Parathyroid adenoma (tissue), 2 donors: ENCODE measurements around the gene FAM174B.

Source experiments
- H2AFZ ChIP-seq: fragments of 300-600 bp; sonication (generic); one replicate; pipeline ENCODE4 v1.7.0; 2017; ENCODE audit warnings: antibody characterized with exemption, mild to moderate bottlenecking
- H3K27ac ChIP-seq: fragments of 300-600 bp; sonication (generic); one replicate; pipeline ENCODE4 v1.7.0; 2017
- H3K27me3 ChIP-seq: fragments of 300-600 bp; sonication (generic); one replicate; pipeline ENCODE4 v1.7.0; 2017; ENCODE audit warnings: low read length; ENCODE audit not compliant: control insufficient read depth, insufficient read depth
- H3K36me3 ChIP-seq: fragments of 300-600 bp; sonication (generic); one replicate; pipeline ENCODE4 v1.7.0; 2017; ENCODE audit warnings: low read length; ENCODE audit not compliant: control insufficient read depth, insufficient read depth
- H3K4me1 ChIP-seq: fragments of 300-600 bp; sonication (generic); one replicate; pipeline ENCODE4 v1.7.0; 2017; ENCODE audit warnings: control low read depth
- H3K4me2 ChIP-seq: fragments of 300-600 bp; sonication (generic); one replicate; pipeline ENCODE4 v1.7.0; 2017; ENCODE audit warnings: low read length
- H3K4me3 ChIP-seq: fragments of 300-600 bp; sonication (generic); one replicate; pipeline ENCODE4 v1.7.0; 2017; ENCODE audit warnings: low read depth, low read length
- H3K79me2 ChIP-seq: fragments of 300-600 bp; sonication (generic); one replicate; pipeline ENCODE4 v1.7.0; 2017; ENCODE audit warnings: control low read depth
- H3K9ac ChIP-seq: fragments of 300-600 bp; sonication (generic); one replicate; pipeline ENCODE4 v1.7.0; 2017; ENCODE audit warnings: mild to moderate bottlenecking
- H3K9me3 ChIP-seq: fragments of 300-600 bp; sonication (generic); one replicate; pipeline ENCODE4 v1.7.0; 2017; ENCODE audit warnings: low read length; ENCODE audit not compliant: control insufficient read depth
- TF ChIP-seq, protein P1 (sequence below): fragments of 300-600 bp; sonication (generic); IDR thresholded peaks from one replicate; pipeline ENCODE4 v1.7.0; 2017; ENCODE audit warnings: antibody characterized with exemption, mild to moderate bottlenecking
- donor health status: primary hyperparathyroidism.

The FAM174B gene

DNA sequence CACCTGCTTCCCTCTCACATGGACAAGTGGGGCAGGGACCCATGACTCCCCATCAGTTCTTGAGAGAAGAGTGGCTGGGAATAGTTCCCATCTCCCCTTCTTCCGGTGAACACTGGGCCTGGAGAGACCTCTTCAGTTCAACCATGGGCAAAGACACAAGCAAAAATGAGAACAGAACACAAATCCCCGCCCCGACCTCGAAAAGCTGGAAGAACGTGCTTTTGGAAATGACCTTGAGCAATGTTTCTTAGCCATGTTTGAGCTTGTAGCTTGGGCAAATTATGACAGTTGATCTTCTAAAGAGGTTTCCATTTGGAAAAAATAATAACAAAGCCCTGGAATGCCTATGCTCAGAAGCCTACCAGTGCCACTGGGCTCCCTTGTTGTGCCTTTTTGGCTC, 59.0 kb downstream of the FAM174B start:
- Histone ChIP-seq H3K79me2 (no peaks in the 10 kb centered on the region), H3K4me1 (peaks cover 2% of the 10 kb centered on the region), H2AFZ (no peak overlapping the region), H3K4me2 (no peak overlapping the region), H3K9ac (no peak overlapping the region), H3K27me3 (no peaks in the 10 kb centered on the region), H3K9me3 (no peaks in the 10 kb centered on the region), H3K27ac (no peak overlapping the region), H3K36me3 (no peaks in the 10 kb centered on the region), H3K4me3 (no peak overlapping the region)
- TF ChIP-seq, protein P1, sequence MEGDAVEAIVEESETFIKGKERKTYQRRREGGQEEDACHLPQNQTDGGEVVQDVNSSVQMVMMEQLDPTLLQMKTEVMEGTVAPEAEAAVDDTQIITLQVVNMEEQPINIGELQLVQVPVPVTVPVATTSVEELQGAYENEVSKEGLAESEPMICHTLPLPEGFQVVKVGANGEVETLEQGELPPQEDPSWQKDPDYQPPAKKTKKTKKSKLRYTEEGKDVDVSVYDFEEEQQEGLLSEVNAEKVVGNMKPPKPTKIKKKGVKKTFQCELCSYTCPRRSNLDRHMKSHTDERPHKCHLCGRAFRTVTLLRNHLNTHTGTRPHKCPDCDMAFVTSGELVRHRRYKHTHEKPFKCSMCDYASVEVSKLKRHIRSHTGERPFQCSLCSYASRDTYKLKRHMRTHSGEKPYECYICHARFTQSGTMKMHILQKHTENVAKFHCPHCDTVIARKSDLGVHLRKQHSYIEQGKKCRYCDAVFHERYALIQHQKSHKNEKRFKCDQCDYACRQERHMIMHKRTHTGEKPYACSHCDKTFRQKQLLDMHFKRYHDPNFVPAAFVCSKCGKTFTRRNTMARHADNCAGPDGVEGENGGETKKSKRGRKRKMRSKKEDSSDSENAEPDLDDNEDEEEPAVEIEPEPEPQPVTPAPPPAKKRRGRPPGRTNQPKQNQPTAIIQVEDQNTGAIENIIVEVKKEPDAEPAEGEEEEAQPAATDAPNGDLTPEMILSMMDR: no peak

DNA sequence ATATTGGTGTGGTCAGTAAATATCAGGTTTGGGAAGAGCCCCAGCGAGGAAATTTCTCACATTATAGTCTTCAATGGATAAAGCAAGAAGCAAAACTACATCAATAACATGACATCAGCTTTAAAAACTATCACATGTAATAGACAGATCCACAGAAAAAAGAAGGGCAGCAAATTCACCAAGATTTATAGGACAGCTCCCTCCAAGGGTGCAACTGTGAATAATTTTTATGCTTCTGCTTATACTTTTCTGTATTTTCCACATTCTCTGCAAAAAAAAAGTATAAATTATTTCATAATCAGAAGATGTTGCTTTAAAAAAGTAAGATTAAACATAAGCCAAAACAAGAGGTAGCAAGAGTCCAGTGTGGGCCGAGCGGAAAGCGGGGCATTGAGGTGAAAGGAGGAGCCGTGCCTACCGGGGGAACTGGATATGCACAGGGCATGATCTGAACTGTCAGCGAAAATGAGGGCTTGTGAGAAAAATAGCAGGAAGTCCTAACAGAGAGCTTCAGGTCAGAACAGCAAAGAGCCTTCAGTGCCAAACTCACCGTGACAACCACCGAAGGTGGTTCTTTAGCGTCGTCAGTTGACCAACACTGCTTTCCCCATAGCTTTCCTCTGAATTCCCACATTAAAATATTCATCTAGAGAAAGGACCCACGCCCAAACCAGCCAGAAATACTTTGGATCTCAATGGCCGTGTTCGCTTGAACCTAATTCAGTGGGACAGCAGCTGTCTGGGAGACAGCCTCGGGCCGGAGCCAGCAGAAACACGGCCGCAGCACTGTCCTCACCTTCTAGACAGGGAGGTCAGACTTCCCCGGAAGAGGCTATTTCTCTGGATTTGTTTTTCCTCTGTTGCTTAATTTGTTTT, 59.8 kb downstream of the FAM174B start:
- H3K4me2 ChIP-seq: peak overlapping the region; percentile 42
- H3K27ac ChIP-seq: no peak overlapping the region
- H2AFZ ChIP-seq: peak overlapping the region; percentile 30
- no peak overlapping the region for H3K9ac ChIP-seq
- TF ChIP-seq, protein P1: no peak
- no peaks in the 10 kb centered on the region for H3K79me2 ChIP-seq
- H3K9me3 ChIP-seq: no peaks in the 10 kb centered on the region
- H3K27me3 ChIP-seq: no peaks in the 10 kb centered on the region
- H3K36me3 ChIP-seq: no peaks in the 10 kb centered on the region
- H3K4me1 ChIP-seq: peaks cover 2% of the 10 kb centered on the region
- no peak overlapping the region for H3K4me3 ChIP-seq

DNA sequence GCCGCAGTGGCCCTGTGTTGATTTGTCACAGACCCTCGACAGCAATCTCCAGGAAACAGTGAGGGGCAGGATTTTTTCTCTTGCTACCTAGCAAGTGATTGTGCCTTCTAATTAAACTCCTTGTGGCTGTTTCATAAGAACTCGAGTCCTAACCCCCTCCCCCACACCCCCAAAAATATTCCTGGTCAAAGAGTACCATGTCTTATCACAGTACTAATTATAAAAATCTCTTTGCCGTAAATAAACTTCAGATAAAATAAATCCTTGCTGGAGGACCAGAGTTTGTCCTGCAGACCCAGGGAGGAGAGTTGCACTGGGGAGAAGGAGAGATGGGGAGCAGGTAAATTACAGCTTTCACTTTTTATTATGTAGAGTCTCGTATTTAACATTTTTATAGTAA, 64.3 kb downstream of the FAM174B start:
- Histone ChIP-seq H3K4me2 (no peak overlapping the region), H2AFZ (no peak overlapping the region), H3K4me3 (no peak overlapping the region), H3K27me3 (no peaks in the 10 kb centered on the region), H3K9ac (no peak overlapping the region), H3K79me2 (no peaks in the 10 kb centered on the region), H3K27ac (no peak overlapping the region), H3K36me3 (no peaks in the 10 kb centered on the region), H3K4me1 (peaks cover 2% of the 10 kb centered on the region), H3K9me3 (no peaks in the 10 kb centered on the region)
- TF ChIP-seq, protein P1: no peak

DNA sequence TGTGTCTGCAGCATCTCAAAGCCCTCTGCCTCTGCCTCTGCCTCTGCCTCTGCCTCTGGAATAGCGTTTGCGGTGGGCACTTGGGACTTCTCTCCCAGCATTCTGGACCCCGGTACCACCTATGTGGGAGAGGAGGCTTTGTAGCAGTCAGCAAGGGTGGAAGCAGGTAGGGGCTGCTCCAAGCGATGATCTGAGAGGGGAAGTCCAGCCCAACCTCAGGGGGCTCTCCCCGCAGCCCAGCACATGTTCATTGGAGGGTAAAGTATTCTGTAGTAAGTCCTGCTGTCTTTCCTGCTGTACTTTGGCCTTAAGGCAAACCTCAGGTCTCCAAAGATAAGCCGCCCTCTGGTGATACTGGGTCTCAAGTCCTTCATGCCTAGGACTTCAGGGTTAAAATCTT, 68.6 kb downstream of the FAM174B start:
- Histone ChIP-seq H3K27me3 (no peaks in the 10 kb centered on the region), H3K4me3 (no peak overlapping the region), H3K4me2 (no peak overlapping the region), H3K27ac (no peak overlapping the region), H3K9me3 (no peaks in the 10 kb centered on the region), H3K79me2 (no peaks in the 10 kb centered on the region), H2AFZ (no peak overlapping the region), H3K4me1 (no peaks in the 10 kb centered on the region), H3K36me3 (no peaks in the 10 kb centered on the region), H3K9ac (no peak overlapping the region)
- TF ChIP-seq, protein P1: no peak
